B cell (primary cell): ENCODE measurements around the gene ADPRH. TPM values are rescaled to one million over a fixed set of nuclear protein-coding genes. Genes with fewer than 3 reads are reported as not detected.

ENCODE experiments used
- ATAC-seq: fragments of 200-7000 bp; cut with Tn5 transposase; one replicate; pipeline ENCODE4 v1.10.0; 2021; ENCODE audit warnings: low read depth, mild to moderate bottlenecking, moderate number of reproducible peaks, moderate library complexity
- CTCF ChIA-PET: fragments of 350-600 bp; sonication (Branson Sonifier 250); formaldehyde crosslinking; loops from one replicate; lab custom pipeline; 2021; ENCODE audit warnings: antibody characterized with exemption, inconsistent platforms; lab: Charles Lee
- POLR2A ChIA-PET: fragments of 350-600 bp; sonication (Branson Sonifier 250); formaldehyde crosslinking; loops from one replicate; lab custom pipeline; 2021; ENCODE audit warnings: antibody characterized with exemption; lab: Charles Lee
- DNase-seq: peaks from one replicate; pipeline ENCODE4 v3.0.0; 2013
- H2AFZ ChIP-seq: 2 replicates; pipeline ENCODE4 v1.6.1; 2012; ENCODE audit warnings: mild to moderate bottlenecking, low read depth, low read length; ENCODE audit not compliant: insufficient read depth, poor library complexity, severe bottlenecking
- H3K27ac ChIP-seq, 2 donors: 1 replicate in 1 of 2; 2 replicates in 1 of 2; pipeline ENCODE4 v1.5.1; 2012 to 2013; ENCODE audit warnings: low read length in 2 of 2, mild to moderate bottlenecking in 2 of 2, moderate library complexity in 1 of 2
- H3K27me3 ChIP-seq, 4 experiments: fragments of 200-600 bp in 1 of 4; sonication (generic) in 1 of 4; replicated peaks in 1 of 4; 1 replicate in 2 of 4; 2 replicates in 2 of 4; pipeline versions ENCODE4 v1.6.1 to v1.7.0; 2013 to 2016; ENCODE audit warnings: low read length in 3 of 4, mild to moderate bottlenecking in 2 of 4, mixed read lengths in 1 of 4, moderate library complexity in 1 of 4; ENCODE audit not compliant: insufficient read depth in 4 of 4, control insufficient read depth in 3 of 4; ENCODE audit errors: control extremely low read depth in 1 of 4
- H3K36me3 ChIP-seq, 2 experiments: replicated peaks in 1 of 2; 1 replicate in 1 of 2; 2 replicates in 1 of 2; pipeline versions ENCODE4 v1.6.1 to v1.7.1; 2013; ENCODE audit warnings: low read length in 1 of 2; ENCODE audit not compliant: insufficient read depth in 2 of 2, control insufficient read depth in 1 of 2; ENCODE audit errors: control extremely low read depth in 1 of 2, extremely low read depth in 1 of 2
- H3K4me1 ChIP-seq, 2 donors: fragments of 200-600 bp in 1 of 2; sonication (generic) in 1 of 2; 1 replicate in 1 of 2; 2 replicates in 1 of 2; pipeline versions ENCODE4 v1.5.1 to v1.6.1; 2013 to 2017; ENCODE audit warnings: low read length in 2 of 2; ENCODE audit not compliant: control insufficient read depth in 2 of 2, insufficient read depth in 2 of 2
- H3K4me2 ChIP-seq: replicated peaks from 2 replicates; pipeline ENCODE3; 2012; ENCODE audit warnings: mild to moderate bottlenecking, low read depth, low read length; ENCODE audit not compliant: poor library complexity, severe bottlenecking
- H3K4me3 ChIP-seq, 5 experiments: fragments of 200-600 bp in 1 of 5; sonication (generic) in 1 of 5; 1 replicate in 3 of 5; 2 replicates in 2 of 5; pipeline versions ENCODE4 v1.5.1 to v1.7.0; 2011 to 2016; ENCODE audit warnings: low read length in 4 of 5, mild to moderate bottlenecking in 4 of 5, low read depth in 2 of 5, control low read depth in 1 of 5, moderate library complexity in 1 of 5; ENCODE audit not compliant: insufficient read depth in 1 of 5; ENCODE audit errors: control extremely low read depth in 1 of 5, extremely low read depth in 1 of 5
- H3K79me2 ChIP-seq: fragments of 200-600 bp; sonication (generic); one replicate; pipeline ENCODE4 v1.6.0; 2016; ENCODE audit warnings: low read length; ENCODE audit not compliant: control insufficient read depth, insufficient read depth
- H3K9ac ChIP-seq: fragments of 200-600 bp; sonication (generic); 2 replicates; pipeline ENCODE4 v1.6.1; 2017; ENCODE audit warnings: mild to moderate bottlenecking, low read length, moderate library complexity
- H3K9me3 ChIP-seq, 3 donors: one replicate each; pipeline versions ENCODE4 v1.6.1 to v1.7.1; 2013; ENCODE audit warnings: low read length in 2 of 3; ENCODE audit not compliant: control insufficient read depth in 2 of 3, insufficient read depth in 1 of 3; ENCODE audit errors: control extremely low read depth in 1 of 3
- H4K20me1 ChIP-seq: 2 replicates; pipeline ENCODE4 v1.6.0; 2012; ENCODE audit warnings: mild to moderate bottlenecking, low read length; ENCODE audit not compliant: insufficient read depth, control insufficient read depth, poor library complexity, severe bottlenecking
- H3K27ac Mint-ChIP-seq: one replicate; pipeline ENCODE4 v1.8.0; 2021; ENCODE audit warnings: mixed read lengths
- H3K27me3 Mint-ChIP-seq: one replicate; pipeline ENCODE4 v1.8.0; 2021; ENCODE audit warnings: mixed read lengths
- H3K4me1 Mint-ChIP-seq: one replicate; pipeline ENCODE4 v1.8.0; 2021; ENCODE audit warnings: mixed read lengths
- H3K4me3 Mint-ChIP-seq: one replicate; pipeline ENCODE4 v1.8.0; 2021; ENCODE audit warnings: mixed read lengths
- H3K9me3 Mint-ChIP-seq: one replicate; pipeline ENCODE4 v1.8.0; 2022; ENCODE audit warnings: mixed read lengths; ENCODE audit not compliant: insufficient read depth
- EZH2 ChIP-seq: IDR thresholded peaks from 2 replicates; pipeline ENCODE4 v1.6.1; 2012; ENCODE audit warnings: borderline replicate concordance, low read depth, mild to moderate bottlenecking, moderate library complexity, low read length; ENCODE audit not compliant: insufficient read depth, poor library complexity, severe bottlenecking
- WGBS: methylation state at CpG from one replicate; pipeline ENCODE4 v1.1.5; 2013; ENCODE audit warnings: missing lambda C conversion rate; ENCODE audit not compliant: insufficient coverage; 5-methylcytosine and 5-hydroxymethylcytosine counted together
- intact Hi-C: fragments of 100-400 bp; cut with micrococcal nuclease; formaldehyde crosslinking; loops from one replicate; pipeline ENCODE4 v1.10.0; 2022
- polyA plus RNA-seq: library from polyadenylated mRNA; depleted of rRNA; stranded (reverse); fragments of >200 nt; gene quantifications from 2 replicates; pipeline ENCODE4 v1.2.3, GENCODE V29; 2012
- total RNA-seq, 2 donors: library from RNA; stranded (reverse); fragments of 120-200 nt in 1 of 2; gene quantifications; 1 replicate in 1 of 2; 2 replicates in 1 of 2; pipeline versions ENCODE4 v1.2.3 to v1.2.4, GENCODE V29; 2013 to 2022
- TF ChIP-seq, protein P1 (sequence below): fragments of 200-600 bp; IDR thresholded peaks from one replicate; pipeline ENCODE4 v1.8.0; 2022; ENCODE audit warnings: antibody characterized with exemption, mild to moderate bottlenecking

ADPRH gene
- total and polyA plus RNA-seq, 2 donors (not counting 1 experiment from before 2014, with no cell fraction given): 10.0 to 24.5 TPM

DNA sequence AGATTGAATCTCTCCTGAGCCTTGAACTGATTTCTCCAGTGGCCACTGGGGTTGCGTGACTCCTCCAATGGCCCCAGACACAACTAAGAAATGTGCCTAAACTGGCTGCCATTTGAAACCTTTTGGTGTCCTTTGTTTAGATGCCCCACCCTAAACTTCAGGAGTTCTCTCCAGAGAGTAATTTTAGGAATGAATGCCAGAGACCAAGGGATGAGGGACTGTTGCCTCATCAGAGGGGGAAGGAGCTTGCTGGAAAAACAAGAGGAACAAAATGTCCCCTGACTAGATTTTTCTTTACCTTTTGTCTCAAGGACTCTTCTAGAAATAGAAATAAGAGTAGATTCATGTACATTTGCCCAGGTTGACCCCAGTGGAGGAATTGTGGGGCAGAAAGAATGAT lies 8.1 kb upstream of the ADPRH start:
- ChIA-PET CTCF (interaction anchor here (1.0 kb wide), 1 partner anchor 9 kb away, joined by 3 read pairs; no protein-coding TSS in a partner anchor), POLR2A (no interaction called here)
- 100% methylated on average over 1 of the region's 1 CpG for WGBS
- DNase-seq (no peak), ATAC-seq (no peak)
- Histone ChIP-seq H3K4me3 (no peak overlapping the region), H3K27ac (no peak overlapping the region), H3K4me2 (no peak overlapping the region), H3K4me1 (peaks cover 3 to 8% of the 10 kb centered on the region in 2 donors), H3K79me2 (no peaks in the 10 kb centered on the region), H3K27me3 (no peaks in the 10 kb centered on the region), H3K36me3 (no peaks in the 10 kb centered on the region), H4K20me1 (no peaks in the 10 kb centered on the region), H3K9me3 (no peaks in the 10 kb centered on the region), H3K9ac (no peak overlapping the region), H2AFZ (no peak overlapping the region)
- no peak for TF ChIP-seq EZH2
- TF ChIP-seq, protein P1, sequence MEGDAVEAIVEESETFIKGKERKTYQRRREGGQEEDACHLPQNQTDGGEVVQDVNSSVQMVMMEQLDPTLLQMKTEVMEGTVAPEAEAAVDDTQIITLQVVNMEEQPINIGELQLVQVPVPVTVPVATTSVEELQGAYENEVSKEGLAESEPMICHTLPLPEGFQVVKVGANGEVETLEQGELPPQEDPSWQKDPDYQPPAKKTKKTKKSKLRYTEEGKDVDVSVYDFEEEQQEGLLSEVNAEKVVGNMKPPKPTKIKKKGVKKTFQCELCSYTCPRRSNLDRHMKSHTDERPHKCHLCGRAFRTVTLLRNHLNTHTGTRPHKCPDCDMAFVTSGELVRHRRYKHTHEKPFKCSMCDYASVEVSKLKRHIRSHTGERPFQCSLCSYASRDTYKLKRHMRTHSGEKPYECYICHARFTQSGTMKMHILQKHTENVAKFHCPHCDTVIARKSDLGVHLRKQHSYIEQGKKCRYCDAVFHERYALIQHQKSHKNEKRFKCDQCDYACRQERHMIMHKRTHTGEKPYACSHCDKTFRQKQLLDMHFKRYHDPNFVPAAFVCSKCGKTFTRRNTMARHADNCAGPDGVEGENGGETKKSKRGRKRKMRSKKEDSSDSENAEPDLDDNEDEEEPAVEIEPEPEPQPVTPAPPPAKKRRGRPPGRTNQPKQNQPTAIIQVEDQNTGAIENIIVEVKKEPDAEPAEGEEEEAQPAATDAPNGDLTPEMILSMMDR: no peak
- no peaks in the 10 kb centered on the region for H3K9me3 Mint-ChIP-seq
- no peak overlapping the region for H3K27ac Mint-ChIP-seq
- no peaks in the 10 kb centered on the region for H3K27me3 Mint-ChIP-seq
- intact Hi-C loops: no loop called here
- no peak overlapping the region for H3K4me3 Mint-ChIP-seq
- H3K4me1 Mint-ChIP-seq: peaks cover 10% of the 10 kb centered on the region

DNA sequence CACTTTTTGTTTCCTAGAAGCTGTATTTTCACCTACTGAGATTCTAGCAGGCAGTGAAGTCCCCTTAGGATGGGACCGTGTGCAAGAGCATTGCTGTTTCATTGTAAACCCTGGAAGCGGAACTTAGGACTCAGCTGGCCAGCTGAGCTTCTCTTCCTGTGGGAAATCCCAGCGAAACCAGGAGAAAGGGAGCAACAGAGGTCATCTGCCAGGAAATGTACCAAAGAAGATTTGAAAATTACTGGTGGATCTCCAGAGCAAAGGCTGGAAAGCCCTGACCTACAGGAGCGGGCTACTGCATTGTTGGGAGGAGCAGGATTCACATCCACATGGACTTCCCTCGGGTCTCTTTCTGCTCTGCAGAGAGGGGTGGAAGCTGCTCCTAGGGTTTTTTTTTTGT lies 7.6 kb upstream of the ADPRH start:
- ChIA-PET CTCF (interaction anchor here (1.0 kb wide), 1 partner anchor 9 kb away, joined by 3 read pairs; no protein-coding TSS in a partner anchor), POLR2A (no interaction called here)
- Histone ChIP-seq H3K4me1 (peaks cover 3 to 8% of the 10 kb centered on the region in 2 donors), H3K27me3 (no peaks in the 10 kb centered on the region), H2AFZ (no peak overlapping the region), H3K9me3 (no peaks in the 10 kb centered on the region), H3K79me2 (no peaks in the 10 kb centered on the region), H4K20me1 (no peaks in the 10 kb centered on the region), H3K9ac (no peak overlapping the region), H3K27ac (no peak overlapping the region), H3K36me3 (no peaks in the 10 kb centered on the region), H3K4me3 (no peak overlapping the region), H3K4me2 (no peak overlapping the region)
- 95% methylated on average over 5 of the region's 5 CpGs for WGBS
- ATAC-seq: no peak
- no peak for DNase-seq
- intact Hi-C loops: no loop called here
- H3K4me1 Mint-ChIP-seq: peaks cover 6% of the 10 kb centered on the region
- no peaks in the 10 kb centered on the region for H3K9me3 Mint-ChIP-seq
- H3K4me3 Mint-ChIP-seq: no peak overlapping the region
- H3K27me3 Mint-ChIP-seq: no peaks in the 10 kb centered on the region
- no peak overlapping the region for H3K27ac Mint-ChIP-seq
- TF ChIP-seq, protein P1: no peak
- TF ChIP-seq EZH2: no peak
